ENCODE measurements around the gene CHST5. TPM values are rescaled to one million over a fixed set of nuclear protein-coding genes. Genes with fewer than 3 reads are reported as not detected.

Gene CHST5
- total and polyA plus RNA-seq, 8 donors, result 0.09 to 1.6 (median 0.65) TPM

DNA sequence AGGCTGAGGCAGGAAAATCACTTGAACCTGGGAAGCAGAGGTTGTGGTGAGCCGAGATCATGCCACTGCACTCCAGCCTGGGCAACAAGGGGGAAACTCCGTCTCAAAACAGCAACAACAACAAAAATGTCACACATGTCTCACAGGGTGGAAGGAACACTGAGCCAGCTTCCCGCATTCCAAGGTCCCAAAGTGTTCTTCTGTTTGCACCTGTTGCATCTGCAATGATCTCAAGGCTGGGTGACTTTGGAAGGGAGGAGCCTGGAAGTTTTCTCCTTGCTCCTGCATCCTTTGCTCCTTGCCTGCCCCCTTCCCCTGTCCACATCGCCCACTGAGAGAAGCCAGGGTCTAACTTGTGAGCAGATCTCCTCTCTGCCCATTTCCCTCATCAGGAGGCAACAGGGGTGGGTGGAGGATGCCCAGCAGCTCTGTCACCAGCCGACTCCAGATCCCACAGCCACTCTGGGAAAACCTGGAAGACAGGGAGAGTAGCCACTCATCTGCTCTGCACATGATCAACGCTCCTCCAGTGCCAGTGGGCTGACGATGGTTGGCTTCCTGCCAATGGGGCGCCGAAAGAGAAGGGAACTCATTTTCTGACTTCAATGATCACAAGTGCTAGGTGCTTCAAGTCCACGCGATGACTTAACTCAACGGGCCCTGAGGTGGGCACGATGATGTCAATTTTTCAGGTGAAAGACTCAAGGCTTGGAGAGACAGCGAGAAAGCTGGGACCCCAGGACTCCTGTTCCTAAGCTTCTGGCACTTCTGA, 53.3 kb downstream of the CHST5 start:
- ATAC-seq (no peak), DNase-seq (peak in 1 of 4 donors; percentile 35)
- no peaks in the 10 kb centered on the region for H3K4me1 ChIP-seq
- H3K27me3 ChIP-seq, result no peaks in the 10 kb centered on the region
- H3K9me3 ChIP-seq, result no peaks in the 10 kb centered on the region
- intact Hi-C loops (cut with DNase I), result no loop called here
- no peak overlapping the region for H3K4me3 ChIP-seq
- no peaks in the 10 kb centered on the region for H3K36me3 ChIP-seq
- H3K27ac ChIP-seq, result no peak overlapping the region
- no peak for TF ChIP-seq CTCF (IDR thresholded peaks at IDR 0.05)

- Histone ChIP-seq H3K4me1 (no peaks in the 10 kb centered on the region), H3K27ac (no peak overlapping the region), H3K36me3 (no peaks in the 10 kb centered on the region), H3K27me3 (no peaks in the 10 kb centered on the region), H3K4me3 (no peak overlapping the region), H3K9me3 (no peaks in the 10 kb centered on the region)
- intact Hi-C loops (cut with DNase I), result no loop called here
- no peak for ATAC-seq
- no peak for TF ChIP-seq CTCF (IDR thresholded peaks at IDR 0.05)
- peak in 1 of 4 donors; percentile 53 for DNase-seq
Observed at GRCh38 chr16:75481475-75481874, 54.4 kb downstream of the CHST5 start.

DNA sequence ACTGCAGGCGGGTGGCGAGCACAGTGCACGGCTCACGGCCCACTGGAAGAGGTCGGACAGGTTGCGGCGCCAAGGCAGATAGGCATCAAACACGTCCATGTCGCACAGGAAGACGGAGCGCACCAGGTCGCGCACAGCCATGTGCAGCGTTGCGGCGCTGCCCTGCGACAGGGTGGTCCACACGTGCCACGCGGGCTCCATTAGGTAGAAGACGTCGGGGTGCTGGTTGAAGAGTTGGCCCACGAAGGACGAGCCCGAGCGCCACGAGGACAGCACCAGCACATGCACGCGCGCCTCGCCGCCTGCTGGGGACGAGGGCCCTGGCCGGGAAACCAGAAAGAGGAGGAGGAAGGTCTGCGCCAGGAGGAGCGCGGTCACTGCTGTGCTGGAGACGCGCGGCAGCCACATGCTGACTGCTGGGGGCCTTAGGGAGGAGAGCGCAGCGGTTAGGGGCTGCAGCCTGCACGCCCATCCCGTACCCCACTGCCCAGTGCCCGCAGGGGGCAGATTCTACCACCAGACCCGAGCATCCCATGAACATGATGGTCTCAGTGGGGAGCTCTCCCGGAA, 56.4 kb downstream of the CHST5 start:
- peak in 1 of 4 donors; percentile 72 for DNase-seq
- Histone ChIP-seq H3K27me3 (no peaks in the 10 kb centered on the region), H3K27ac (no peak overlapping the region), H3K36me3 (no peaks in the 10 kb centered on the region), H3K4me3 (no peak overlapping the region), H3K9me3 (no peaks in the 10 kb centered on the region), H3K4me1 (no peaks in the 10 kb centered on the region)
- no peak for ATAC-seq
- no peak for TF ChIP-seq CTCF (IDR thresholded peaks at IDR 0.05)
- intact Hi-C loops (cut with DNase I), result loop anchor here in 1 of 2 donors (10.0 kb wide), 1 partner anchor 275 kb away; no protein-coding TSS in a partner anchor

Other genes starting within 250 kb of the CHST5 start
- 10 to 100 TPM; 43.4 to 44.5 TPM for gene CFDP1, start 102.6 kb downstream of the CHST5 start, total RNA-seq
- 100 to 1,000 TPM; 127 to 151 (median 143) TPM for gene CFDP1, start 102.6 kb downstream of the CHST5 start, polyA plus RNA-seq (ENCODE audit: insufficient read length in 6 of 6)
- 10 to 100 TPM; 20.2 to 30.9 TPM for gene TMEM170A, start 71.4 kb downstream of the CHST5 start, total RNA-seq
- 10 to 100 TPM; 29.9 to 40.1 (median 36.0) TPM for gene TMEM170A, start 71.4 kb downstream of the CHST5 start, polyA plus RNA-seq (ENCODE audit: insufficient read length in 6 of 6)
- 1 to 10 TPM; 3.3 to 3.9 TPM for gene CHST6, start 40.7 kb downstream of the CHST5 start, total RNA-seq
- gene CHST6, start 40.7 kb downstream of the CHST5 start, polyA plus RNA-seq (ENCODE audit: insufficient read length in 6 of 6), result 1 to 10 TPM; 1.3 to 2.0 (median 1.5) TPM
- 10 to 100 TPM in 1 of 2 donors, 1 to 10 TPM in 1; 8.2 to 16.0 TPM for gene TMEM231, start 20.1 kb upstream of the CHST5 start, total RNA-seq
- 10 to 100 TPM; 18.3 to 25.8 (median 24.2) TPM for gene TMEM231, start 20.1 kb upstream of the CHST5 start, polyA plus RNA-seq (ENCODE audit: insufficient read length in 6 of 6)
- gene GABARAPL2, start 30.3 kb upstream of the CHST5 start, total RNA-seq, result 100 to 1,000 TPM in 1 of 2 donors, 10 to 100 TPM in 1; 94.1 to 107 TPM
- gene GABARAPL2, start 30.3 kb upstream of the CHST5 start, polyA plus RNA-seq (ENCODE audit: insufficient read length in 6 of 6), result 100 to 1,000 TPM; 126 to 145 (median 143) TPM
- 10 to 100 TPM; 45.4 to 53.0 TPM for gene ADAT1, start 87.2 kb upstream of the CHST5 start, total RNA-seq
- gene ADAT1, start 87.2 kb upstream of the CHST5 start, polyA plus RNA-seq (ENCODE audit: insufficient read length in 6 of 6), result 10 to 100 TPM; 39.1 to 57.4 (median 51.8) TPM
- 100 to 1,000 TPM in 1 of 2 donors, 10 to 100 TPM in 1; 80.0 to 106 TPM for gene KARS1, start 111.6 kb upstream of the CHST5 start, total RNA-seq
- 100 to 1,000 TPM; 117 to 128 (median 123) TPM for gene KARS1, start 111.6 kb upstream of the CHST5 start, polyA plus RNA-seq (ENCODE audit: insufficient read length in 6 of 6)
- gene TERF2IP, start 111.7 kb upstream of the CHST5 start, total RNA-seq, result 10 to 100 TPM; 46.7 to 55.8 TPM
- gene TERF2IP, start 111.7 kb upstream of the CHST5 start, polyA plus RNA-seq (ENCODE audit: insufficient read length in 6 of 6), result 10 to 100 TPM; 75.0 to 88.7 (median 78.7) TPM
- gene CPHXL2, start 140.9 kb upstream of the CHST5 start, total RNA-seq, result not detected
- under 1 TPM in 3 of 6 donors, not detected in 3; 0.17 to 0.52 (median 0.52) TPM for gene CPHXL2, start 140.9 kb upstream of the CHST5 start, polyA plus RNA-seq (ENCODE audit: insufficient read length in 6 of 6)
- gene DUXB, start 165.4 kb upstream of the CHST5 start, total RNA-seq, result not detected
- gene DUXB, start 165.4 kb upstream of the CHST5 start, polyA plus RNA-seq (ENCODE audit: insufficient read length in 6 of 6), result under 1 TPM in 4 of 6 donors, not detected in 2; 0.15 to 0.42 (median 0.16) TPM
- not detected for gene CPHXL, start 190.4 kb upstream of the CHST5 start, total RNA-seq
- gene CPHXL, start 190.4 kb upstream of the CHST5 start, polyA plus RNA-seq (ENCODE audit: insufficient read length in 6 of 6), result under 1 TPM in 1 of 6 donors, not detected in 5; 0.17 TPM

Data from left lung (tissue), 10 donors.